Stomach (tissue), 4 donors: ENCODE data around the gene RGS18.

ENCODE experiments used
- CTCF ChIP-seq, 7 experiments: fragments of 450-650 bp in 4 of 7; fragments of 200-600 bp in 3 of 7; sonication (generic) in 3 of 7; IDR thresholded peaks; one replicate each; pipeline ENCODE4 v1.5.1; 2016 to 2019; ENCODE audit warnings: antibody characterized with exemption in 7 of 7, control low read depth in 2 of 7, mild to moderate bottlenecking in 1 of 7
- EP300 ChIP-seq: sonication (generic); formaldehyde crosslinking; IDR thresholded peaks from one replicate; pipeline ENCODE4 v1.6.1; 2017; ENCODE audit warnings: antibody characterized with exemption
- POLR2A ChIP-seq, 4 donors: fragments of 450-650 bp; IDR thresholded peaks; one replicate each; pipeline ENCODE4 v1.6.1; 2016; ENCODE audit warnings: antibody characterized with exemption in 4 of 4, control low read depth in 2 of 4, mild to moderate bottlenecking in 1 of 4, moderate library complexity in 1 of 4
- POLR2AphosphoS5 ChIP-seq, 3 donors: sonication (generic); formaldehyde crosslinking; IDR thresholded peaks; one replicate each; pipeline ENCODE4 v1.6.1; 2016; ENCODE audit warnings: antibody characterized with exemption in 3 of 3

GRCh38 chr1:192170196-192170984 is 12.1 kb downstream of the RGS18 start:
- TF ChIP-seq CTCF (IDR thresholded peaks at IDR 0.05): no peak
- TF ChIP-seq POLR2A (IDR thresholded peaks at IDR 0.05): no peak
- no peak for TF ChIP-seq EP300
- TF ChIP-seq POLR2AphosphoS5 (IDR thresholded peaks at IDR 0.05): no peak
